HG02884 (cell line): ENCODE measurements around the gene OTX1.
A peak's percentile ranks its signal among the peaks of the same experiment; 100 is the strongest.
"Not testable (repeated sequence)": the region's sequence is repeated elsewhere in the genome, so short reads cannot be mapped to it uniquely, and the experiment has no call there.

Experiments used
- ATAC-seq: cut with Tn5 transposase; IDR thresholded peaks from one replicate; pipeline ENCODE4 v1.9.1; 2021; ENCODE audit warnings: mild to moderate bottlenecking, moderate library complexity; ENCODE audit not compliant: unreplicated experiment

The OTX1 gene

DNA sequence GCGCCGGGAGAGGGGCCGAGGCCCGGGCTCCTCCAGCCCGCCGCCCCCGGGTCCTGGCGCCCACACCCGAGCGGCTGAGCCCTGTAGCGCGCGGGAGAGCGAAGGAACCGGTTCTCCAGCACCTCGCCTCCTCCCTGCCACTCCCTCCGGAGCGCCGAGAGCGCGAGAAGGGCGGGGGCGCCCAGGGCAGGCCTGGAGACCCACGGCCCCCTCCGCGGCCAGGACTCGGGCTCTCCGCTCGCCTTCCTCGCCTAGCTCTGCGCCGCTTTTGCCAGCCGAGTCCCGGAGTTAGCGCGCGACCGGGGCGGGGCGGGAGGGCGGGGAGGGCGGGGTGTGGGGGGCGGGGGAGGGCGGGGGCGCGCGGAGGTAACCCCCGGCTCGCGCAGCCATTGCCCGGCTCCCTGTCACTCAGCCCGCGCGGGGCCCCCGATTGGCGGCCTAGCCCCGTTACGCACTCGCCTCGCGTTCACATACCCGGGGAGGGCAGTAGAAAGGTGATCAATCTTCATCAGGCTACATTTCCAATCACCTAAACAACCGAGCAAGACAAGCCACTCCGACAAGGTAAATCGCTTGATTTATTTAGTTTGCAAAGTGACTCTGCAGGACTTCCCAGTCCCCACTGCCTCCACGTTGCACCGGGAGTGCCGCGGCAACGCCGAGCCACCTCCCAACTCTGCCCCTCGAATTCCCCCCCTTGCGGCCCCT is at the start of gene OTX1:
TSS of gene OTX1 (plus strand) at position 497 of the 708 bp plus-strand sequence. CDS start 2,161 bp downstream, outside the sequence.
- peak; percentile 77 for ATAC-seq

- ATAC-seq = no peak
These were observed 49.1 kb upstream of the OTX1 start for GRCh38 chr2:63001576-63001975.

DNA sequence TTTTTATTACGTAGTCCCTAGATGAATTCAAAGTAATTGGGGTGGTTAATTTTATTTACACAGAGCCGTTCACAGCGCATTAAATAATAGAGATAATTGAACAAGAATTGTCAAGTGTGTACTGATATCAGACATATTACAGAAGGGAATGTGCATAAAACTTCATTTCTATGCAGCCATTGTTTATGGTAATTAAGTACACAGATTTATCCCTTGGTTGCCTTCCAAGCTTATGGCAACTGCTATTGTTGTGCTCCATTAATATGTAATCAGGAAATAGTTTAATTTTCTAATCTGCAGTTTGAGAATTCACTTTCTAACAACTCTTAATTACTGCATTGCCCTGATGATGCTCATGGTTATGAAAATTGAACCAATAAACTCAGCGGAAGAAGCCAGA is 47.3 kb upstream of the OTX1 start:
- no peak for ATAC-seq

DNA sequence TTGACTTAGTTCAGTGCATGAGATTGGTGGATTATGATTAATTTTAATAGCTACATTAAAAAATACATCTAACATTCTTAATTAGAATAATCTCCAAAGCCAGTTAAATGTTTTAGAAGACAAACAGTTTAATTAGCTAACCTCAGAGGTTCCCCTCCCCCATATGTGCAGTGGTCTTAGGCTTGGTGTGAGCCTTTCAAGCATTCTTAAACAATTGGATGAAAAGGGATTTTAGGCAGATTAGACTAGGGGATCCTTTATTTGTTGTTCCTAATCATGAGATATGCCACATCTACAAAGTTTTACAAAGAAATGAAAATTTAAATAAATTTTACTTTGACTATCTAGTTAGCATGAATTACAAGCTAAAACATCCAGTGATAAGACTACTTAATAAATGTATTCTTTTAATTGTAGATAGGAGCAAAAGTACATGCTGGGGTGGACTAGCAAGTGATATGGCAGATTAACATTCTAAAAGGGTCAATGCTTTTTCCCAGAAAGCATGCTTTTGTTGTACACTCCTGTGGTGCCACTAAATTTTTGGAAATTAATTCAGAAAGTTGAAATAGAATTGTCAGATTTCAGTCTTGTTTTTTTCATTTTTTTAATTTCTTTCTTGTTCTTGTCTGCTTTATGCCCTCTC is 42.7 kb upstream of the OTX1 start:
- no peak for ATAC-seq

- ATAC-seq = no peak
These were observed 41.8 kb upstream of the OTX1 start for GRCh38 chr2:63008838-63009237.

GRCh38 chr2:63009490-63009889 is 41.1 kb upstream of the OTX1 start:
- ATAC-seq = no peak

GRCh38 chr2:63012541-63012940 is 38.1 kb upstream of the OTX1 start:
- no peak for ATAC-seq

DNA sequence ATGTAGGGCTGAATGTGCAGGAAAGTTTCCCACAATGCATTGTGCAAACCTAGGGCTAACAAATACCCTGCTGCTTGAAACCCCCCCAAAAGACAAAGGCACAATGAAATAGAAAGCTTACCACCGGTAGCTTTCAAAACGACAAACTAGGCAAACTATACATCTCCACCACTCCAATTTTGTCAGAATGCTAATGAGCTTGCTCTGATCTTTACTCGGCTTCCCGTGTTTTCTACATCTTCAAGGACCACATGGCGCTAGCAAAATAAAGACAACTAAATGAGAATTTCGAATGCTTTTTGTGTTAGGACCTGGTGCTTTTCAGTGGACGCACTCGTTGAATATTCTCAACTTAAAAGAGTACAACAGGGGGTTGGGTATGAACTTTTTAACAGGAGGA is 37.2 kb upstream of the OTX1 start:
- ATAC-seq = no peak

- no peak for ATAC-seq
These were observed 35.2 kb upstream of the OTX1 start for GRCh38 chr2:63015389-63015788.

DNA sequence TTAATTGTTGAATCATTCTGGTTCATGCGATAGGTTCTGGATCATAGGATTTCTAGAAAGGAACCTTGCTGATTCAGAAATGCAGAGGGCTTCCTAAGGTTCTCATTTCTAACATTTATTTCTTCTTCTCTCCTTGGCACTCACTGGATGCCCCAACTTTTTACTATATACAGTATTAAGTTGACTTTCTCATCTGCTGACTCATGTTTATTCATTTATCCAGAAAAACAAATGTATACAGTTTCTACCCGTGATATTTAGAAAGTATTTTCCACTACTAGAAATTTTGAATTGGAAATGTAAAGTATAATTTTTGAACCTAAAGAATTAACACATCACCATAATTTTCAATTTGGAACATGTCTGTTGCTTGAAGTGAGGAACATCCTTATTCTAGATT is 32.2 kb upstream of the OTX1 start:
- no peak for ATAC-seq

- not testable (repeated sequence) for ATAC-seq
These were observed 30.9 kb upstream of the OTX1 start for GRCh38 chr2:63019686-63020085.

DNA sequence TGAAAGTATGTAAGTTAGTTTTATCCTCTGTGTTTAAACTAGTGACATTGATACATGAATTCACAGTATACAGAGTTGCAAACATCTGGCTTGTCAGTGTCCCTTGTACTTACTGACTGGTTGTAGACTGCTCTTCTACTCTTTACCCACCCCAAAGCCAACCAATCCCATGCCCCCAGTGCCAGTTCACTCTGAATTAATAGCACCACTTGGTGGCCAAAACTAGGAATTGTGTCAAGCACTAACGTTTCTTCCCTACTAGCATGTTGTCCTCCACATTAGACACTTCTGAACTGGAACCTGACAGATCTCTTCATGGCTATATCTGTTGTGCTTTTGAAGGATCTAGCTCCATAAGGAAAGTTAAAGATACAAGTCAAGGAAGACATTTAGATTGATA is 27.2 kb upstream of the OTX1 start:
- no peak for ATAC-seq

DNA sequence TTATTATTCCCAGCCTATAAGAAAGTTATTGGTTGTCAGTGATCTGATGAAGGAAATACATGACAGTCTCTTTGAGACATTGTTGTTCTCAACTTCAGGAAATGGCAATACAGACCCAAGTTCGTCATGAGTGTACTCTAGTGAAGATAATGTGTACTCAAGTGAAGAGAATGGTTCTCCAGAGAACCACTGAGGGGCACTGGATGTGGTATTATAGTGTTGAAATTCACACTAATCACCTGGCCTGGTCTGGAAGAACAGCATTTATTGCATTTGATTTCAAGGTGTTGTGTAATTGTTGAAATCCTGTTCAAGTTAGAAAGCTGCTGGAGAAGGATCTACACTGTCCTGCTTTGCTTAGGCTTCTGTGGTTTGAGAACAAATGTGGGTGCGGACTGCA is 23.4 kb upstream of the OTX1 start:
- ATAC-seq = no peak

DNA sequence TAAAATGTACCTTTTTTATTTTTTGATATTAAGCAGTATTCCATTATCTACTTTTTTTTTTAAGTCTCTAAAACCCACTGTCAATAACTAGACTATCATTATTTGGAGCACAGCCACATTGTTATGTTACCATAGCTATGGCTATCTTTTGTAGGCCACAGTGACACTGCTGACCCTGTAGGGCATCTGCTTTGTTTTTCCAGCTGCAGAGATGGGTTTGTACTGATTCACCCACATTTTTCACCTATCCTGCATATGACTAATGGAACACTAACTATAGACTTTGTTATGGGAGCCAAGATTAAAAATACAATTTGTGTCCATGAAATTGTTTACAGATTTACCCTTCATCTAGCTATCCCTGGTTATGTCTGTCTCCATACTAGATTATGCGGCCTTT is 21.6 kb upstream of the OTX1 start:
- no peak for ATAC-seq

GRCh38 chr2:63034526-63034925 is 16.1 kb upstream of the OTX1 start:
- ATAC-seq = no peak

- ATAC-seq = no peak
These were observed 15.5 kb upstream of the OTX1 start for GRCh38 chr2:63035169-63035568.

GRCh38 chr2:63035660-63036059 is 15.0 kb upstream of the OTX1 start:
- no peak for ATAC-seq

DNA sequence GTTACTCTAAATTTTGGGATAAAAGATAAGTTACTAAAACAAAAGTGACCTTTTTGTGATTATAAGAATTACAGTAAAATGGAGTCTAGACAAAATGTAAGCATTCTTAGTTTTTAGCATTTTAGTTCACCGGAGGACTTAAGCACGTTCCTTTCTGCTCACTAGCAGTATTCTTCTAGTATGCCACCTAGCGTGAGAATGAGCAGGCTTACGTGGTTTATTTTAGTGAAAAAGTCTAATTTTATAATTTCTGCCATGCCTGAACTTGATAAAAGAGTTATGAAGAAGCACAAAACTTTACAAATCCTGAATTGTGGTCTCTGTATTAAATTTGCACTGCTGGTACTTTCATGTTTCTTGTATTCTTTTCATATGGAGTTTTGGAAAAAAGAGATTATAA is 12.6 kb upstream of the OTX1 start:
- no peak for ATAC-seq

GRCh38 chr2:63040586-63040985 is 10.0 kb upstream of the OTX1 start:
- no peak for ATAC-seq

DNA sequence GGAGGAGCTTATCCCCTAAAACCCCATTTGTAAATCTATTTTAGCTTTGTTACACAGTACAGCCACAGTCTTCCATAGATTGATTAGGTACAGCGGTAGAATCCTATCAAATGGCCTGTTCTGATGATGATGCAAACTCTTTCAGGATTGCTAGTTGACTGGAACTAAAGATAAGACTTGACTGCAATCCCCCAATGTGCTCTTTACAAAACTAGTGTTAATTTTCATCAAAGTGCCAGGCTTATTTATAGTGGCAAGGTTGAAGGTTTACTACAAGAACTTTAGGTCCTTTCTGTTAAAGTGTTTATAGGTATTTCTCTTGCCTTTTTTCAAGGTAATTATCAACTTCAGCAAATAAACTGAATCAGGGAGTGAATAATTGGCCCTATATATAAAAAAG is 9.0 kb upstream of the OTX1 start:
- ATAC-seq = no peak

GRCh38 chr2:63044362-63045327 is 6.0 kb upstream of the OTX1 start:
- no peak for ATAC-seq

DNA sequence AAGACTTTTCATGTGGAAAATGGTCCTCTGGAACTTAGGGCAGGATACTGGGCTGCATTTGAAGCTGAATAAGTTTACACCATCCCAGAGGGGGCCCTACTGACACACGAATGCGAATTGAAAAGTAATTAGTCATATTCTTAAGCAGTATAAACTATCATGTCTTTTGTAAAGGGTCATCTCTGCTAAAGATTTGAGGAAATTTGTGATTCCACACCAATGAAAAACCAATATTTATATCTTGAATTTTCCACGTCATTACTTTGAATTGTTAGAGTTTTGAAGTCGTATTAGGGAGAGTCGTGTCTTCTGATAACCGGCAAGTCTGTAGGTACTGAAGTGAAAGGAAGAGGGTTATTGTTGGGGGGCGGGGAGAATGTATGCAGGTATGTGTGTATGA is 4.1 kb upstream of the OTX1 start:
- no peak for ATAC-seq
